Naive B cell (primary cell): ENCODE measurements around the gene NAPSA. TPM values are rescaled to one million over a fixed set of nuclear protein-coding genes. Genes with fewer than 3 reads are reported as not detected.

Experiments
- ATAC-seq, 2 donors: fragments of 150-1000 bp; cut with Tn5 transposase; 2 replicates each; pipeline ENCODE4 v1.10.0; 2021; ENCODE audit warnings: low read depth in 2 of 2, mild to moderate bottlenecking in 2 of 2, moderate library complexity in 2 of 2
- DNase-seq: peaks from one replicate; pipeline ENCODE4 v3.0.0; 2022
- H3K27ac Mint-ChIP-seq, 6 donors: one replicate each; pipeline ENCODE4 v1.8.0; 2020 to 2022; ENCODE audit warnings: mild to moderate bottlenecking in 6 of 6, mixed read lengths in 6 of 6, moderate library complexity in 5 of 6, inconsistent platforms in 2 of 6
- H3K27me3 Mint-ChIP-seq, 3 donors: one replicate each; pipeline ENCODE4 v1.8.0; 2021 to 2022; ENCODE audit warnings: mixed read lengths in 3 of 3, mild to moderate bottlenecking in 1 of 3
- H3K36me3 Mint-ChIP-seq, 2 donors: one replicate each; pipeline ENCODE4 v1.8.0; 2020 to 2022; ENCODE audit warnings: mixed read lengths in 2 of 2, inconsistent platforms in 1 of 2, mild to moderate bottlenecking in 1 of 2
- H3K4me1 Mint-ChIP-seq, 3 donors: one replicate each; pipeline ENCODE4 v1.8.0; 2020 to 2022; ENCODE audit warnings: mixed read lengths in 3 of 3, inconsistent platforms in 1 of 3, mild to moderate bottlenecking in 1 of 3, moderate library complexity in 1 of 3
- H3K4me3 Mint-ChIP-seq, 8 donors: one replicate each; pipeline ENCODE4 v1.8.0; 2020 to 2022; ENCODE audit warnings: mild to moderate bottlenecking in 8 of 8, mixed read lengths in 8 of 8, moderate library complexity in 8 of 8, inconsistent platforms in 2 of 8
- H3K9me3 Mint-ChIP-seq, 7 donors: one replicate each; pipeline ENCODE4 v1.8.0; 2020 to 2022; ENCODE audit warnings: mixed read lengths in 7 of 7, mild to moderate bottlenecking in 5 of 7, inconsistent platforms in 2 of 7, moderate library complexity in 1 of 7
- polyA plus RNA-seq, 6 donors: library from polyadenylated mRNA; unstranded; fragments of 300-500 nt; fragmentation: Illumina TruSeq; gene quantifications; one replicate each; pipeline ENCODE4 v1.2.3, GENCODE V29; 2021; ENCODE audit warnings: low read depth in 6 of 6

The NAPSA gene
- polyA plus RNA-seq, 6 donors from 2014 or later = 0.38 to 1.8 (median 1.1) TPM; not detected in 1

- peak; percentile 95 for DNase-seq
- Mint-ChIP-seq H3K27me3 (peaks cover 5 to 20% (median 13%) of the 10 kb centered on the region in 3 donors), H3K27ac (peak within 1 kb of the TSS; percentile 85 to 98 (median 96)), H3K36me3 (peaks cover 0 to 10% of the 10 kb centered on the region in 2 donors), H3K4me3 (peak within 1 kb of the TSS; percentile 86 to 96 (median 92)), H3K9me3 (peaks cover 0 to 21% (median 7%) of the 10 kb centered on the region in 7 donors), H3K4me1 (peaks cover 71 to 78% (median 77%) of the 10 kb centered on the region in 3 donors)
- peak; percentile 62 to 66 for ATAC-seq
These were observed 36.1 kb downstream of the NAPSA start, which contains the start of gene KCNC3 for GRCh38 chr19:50329146-50329925. Gene KCNC3, minus strand, starts transcription at chr19:50329377. Its CDS starts 295 bp downstream, at chr19:50329082.

DNA sequence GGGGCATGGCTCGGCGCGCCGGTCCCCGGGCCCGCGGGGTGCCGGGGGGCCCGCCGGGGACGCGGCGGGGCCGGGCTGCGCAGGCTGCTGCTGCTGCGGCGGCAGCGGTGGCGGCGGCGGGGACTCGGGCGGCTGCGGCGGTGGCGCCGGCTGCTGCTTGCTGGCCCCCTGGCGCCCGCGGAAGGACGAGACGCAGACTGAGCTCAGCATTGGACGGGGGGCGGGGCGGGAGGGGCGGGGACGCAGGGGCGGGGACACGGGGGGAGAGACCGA, 36.6 kb downstream of the NAPSA start:
- DNase-seq (no peak), ATAC-seq (no peak)
- peaks cover 0 to 12% of the 10 kb centered on the region in 2 donors for H3K36me3 Mint-ChIP-seq
- peaks cover 5 to 20% (median 13%) of the 10 kb centered on the region in 3 donors for H3K27me3 Mint-ChIP-seq
- H3K4me3 Mint-ChIP-seq = peak overlapping the region; percentile 86 to 96 (median 92)
- peak overlapping the region in 3 of 6 donors; percentile 54 to 97 (median 85) for H3K27ac Mint-ChIP-seq
- peaks cover 68 to 73% (median 72%) of the 10 kb centered on the region in 3 donors for H3K4me1 Mint-ChIP-seq
- H3K9me3 Mint-ChIP-seq = peaks cover 0 to 21% (median 7%) of the 10 kb centered on the region in 7 donors

GRCh38 chr19:50328224-50328872, 37.1 kb downstream of the NAPSA start:
- Mint-ChIP-seq H3K36me3 (peaks cover 0 to 16% of the 10 kb centered on the region in 2 donors), H3K27me3 (peaks cover 5 to 20% (median 13%) of the 10 kb centered on the region in 3 donors), H3K4me3 (peak overlapping the region in 5 of 8 donors; percentile 16 to 88 (median 76)), H3K9me3 (peaks cover 0 to 21% (median 7%) of the 10 kb centered on the region in 7 donors), H3K4me1 (peaks cover 67 to 68% (median 67%) of the 10 kb centered on the region in 3 donors), H3K27ac (peak overlapping the region in 1 of 6 donors; percentile 79)
- ATAC-seq = no peak
- DNase-seq = no peak

DNA sequence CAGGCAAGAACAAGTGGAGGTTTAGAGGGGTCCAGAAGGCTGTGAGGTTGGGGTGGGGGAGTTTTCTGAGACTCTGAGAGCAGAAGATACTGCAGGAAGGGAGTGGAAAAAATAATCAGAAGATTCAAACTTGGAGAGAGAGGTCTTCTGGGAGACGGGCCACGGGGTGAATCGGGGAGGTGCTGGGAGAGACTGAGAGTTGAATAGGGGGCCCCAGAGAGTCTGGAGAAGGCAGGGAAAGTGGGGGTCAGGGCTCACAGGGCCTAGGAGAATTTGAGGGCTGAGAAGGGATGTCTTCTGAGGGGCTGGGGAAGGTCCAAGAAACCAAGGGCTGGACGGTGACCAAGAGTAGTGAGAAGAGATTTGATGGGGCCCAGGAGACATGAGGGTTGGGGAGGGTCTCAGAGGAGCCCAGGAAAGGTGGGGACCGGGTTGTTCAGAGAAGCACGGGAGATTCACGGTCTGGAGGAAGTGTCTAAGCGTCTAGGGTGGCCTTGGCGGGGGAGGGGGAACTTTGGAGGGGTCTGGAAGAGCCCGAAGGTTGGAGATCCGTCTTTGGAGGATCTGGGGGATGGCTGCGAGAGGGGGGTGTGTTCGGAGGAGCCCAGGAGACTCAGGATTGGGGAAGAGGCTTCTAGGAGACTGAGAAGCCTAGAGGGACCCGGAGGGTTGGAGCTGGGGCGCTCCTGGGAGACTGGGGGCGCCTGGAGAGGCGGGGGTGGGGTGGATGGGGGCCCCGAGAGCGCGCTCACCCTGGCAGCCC, 37.8 kb downstream of the NAPSA start:
- DNase-seq = no peak
- Mint-ChIP-seq H3K27ac (peak overlapping the region in 4 of 6 donors; percentile 21 to 91 (median 80)), H3K36me3 (peaks cover 0 to 19% of the 10 kb centered on the region in 2 donors), H3K4me3 (peak overlapping the region; percentile 68 to 91 (median 82)), H3K4me1 (peaks cover 61 to 64% (median 63%) of the 10 kb centered on the region in 3 donors), H3K9me3 (peaks cover 0 to 21% (median 7%) of the 10 kb centered on the region in 7 donors), H3K27me3 (peaks cover 5 to 20% (median 13%) of the 10 kb centered on the region in 3 donors)
- no peak for ATAC-seq

- H3K36me3 Mint-ChIP-seq = peaks cover 0 to 25% of the 10 kb centered on the region in 2 donors
- H3K4me3 Mint-ChIP-seq = peak overlapping the region; percentile 35 to 91 (median 82)
- H3K4me1 Mint-ChIP-seq = peaks cover 55 to 63% (median 57%) of the 10 kb centered on the region in 3 donors
- H3K9me3 Mint-ChIP-seq = peaks cover 0 to 21% (median 7%) of the 10 kb centered on the region in 7 donors
- peak overlapping the region in 4 of 6 donors; percentile 18 to 91 (median 78) for H3K27ac Mint-ChIP-seq
- ATAC-seq (no peak), DNase-seq (no peak)
- H3K27me3 Mint-ChIP-seq = peaks cover 5 to 20% (median 13%) of the 10 kb centered on the region in 3 donors
These were observed 38.4 kb downstream of the NAPSA start for GRCh38 chr19:50327013-50327412.

DNA sequence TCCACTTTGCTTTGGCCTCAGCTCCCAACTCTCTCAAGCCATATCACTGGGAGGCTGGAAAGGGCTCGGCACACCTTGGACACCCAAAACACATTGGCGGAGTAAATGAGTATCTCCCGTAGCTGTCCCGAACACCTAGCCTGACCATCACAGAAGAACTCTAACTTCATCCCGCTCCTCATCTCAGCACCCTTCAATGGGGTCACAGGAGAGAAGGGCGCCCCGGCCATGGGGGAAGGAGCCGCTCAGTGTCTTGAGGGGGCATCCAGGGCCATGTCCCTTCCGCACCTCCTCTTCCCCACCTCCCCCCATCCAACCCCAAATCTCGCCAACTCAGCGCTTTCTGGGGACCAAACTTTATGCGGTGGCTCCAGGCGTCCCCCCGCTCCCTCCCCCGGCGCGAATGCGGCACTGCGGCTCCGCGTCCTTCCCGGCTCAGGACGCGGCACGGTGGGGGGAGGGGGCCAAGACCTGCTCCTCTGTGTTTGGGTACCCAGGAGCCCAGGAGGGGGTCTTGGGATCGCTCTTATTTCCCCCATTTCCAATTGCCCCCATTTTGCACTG, 39.3 kb downstream of the NAPSA start:
- no peak for ATAC-seq
- H3K27ac Mint-ChIP-seq = peak overlapping the region in 1 of 6 donors; percentile 85
- DNase-seq = no peak
- H3K4me3 Mint-ChIP-seq = peak overlapping the region in 6 of 8 donors; percentile 15 to 91 (median 80)
- peaks cover 5 to 20% (median 13%) of the 10 kb centered on the region in 3 donors for H3K27me3 Mint-ChIP-seq
- peaks cover 0 to 16% (median 7%) of the 10 kb centered on the region in 7 donors for H3K9me3 Mint-ChIP-seq
- peaks cover 46 to 55% (median 49%) of the 10 kb centered on the region in 3 donors for H3K4me1 Mint-ChIP-seq
- peaks cover 0 to 25% of the 10 kb centered on the region in 2 donors for H3K36me3 Mint-ChIP-seq

GRCh38 chr19:50325310-50326100, 39.9 kb downstream of the NAPSA start:
- H3K27me3 Mint-ChIP-seq = peaks cover 5 to 20% (median 13%) of the 10 kb centered on the region in 3 donors
- peak overlapping the region in 6 of 8 donors; percentile 51 to 85 (median 60) for H3K4me3 Mint-ChIP-seq
- peaks cover 0 to 16% (median 7%) of the 10 kb centered on the region in 7 donors for H3K9me3 Mint-ChIP-seq
- H3K36me3 Mint-ChIP-seq = peaks cover 0 to 25% of the 10 kb centered on the region in 2 donors
- H3K27ac Mint-ChIP-seq = peak overlapping the region in 1 of 6 donors; percentile 23
- DNase-seq = peak; percentile 74
- peak in 1 of 2 donors; percentile 18 for ATAC-seq
- peaks cover 40 to 50% (median 45%) of the 10 kb centered on the region in 3 donors for H3K4me1 Mint-ChIP-seq

DNA sequence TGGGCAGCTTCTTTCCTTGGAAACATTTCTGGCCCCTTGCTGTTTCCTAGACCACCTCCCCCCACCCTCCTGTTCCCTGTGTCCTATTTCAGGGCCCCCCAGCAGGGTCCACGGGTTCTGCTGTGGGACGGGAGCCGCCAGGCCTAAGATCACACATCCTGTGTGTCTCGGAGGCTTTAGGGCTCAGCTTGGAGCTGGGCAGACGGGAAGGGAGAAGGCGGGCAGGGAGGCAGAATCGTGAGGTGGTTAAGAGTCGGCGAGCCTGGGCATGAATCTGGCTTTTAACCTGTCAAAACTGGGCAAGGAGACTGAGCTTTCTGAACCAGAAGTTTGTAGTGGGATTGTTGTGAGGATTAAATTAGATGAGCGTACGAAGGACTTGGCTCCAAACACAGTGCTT, 41.1 kb downstream of the NAPSA start:
- peaks cover 0 to 7% (median 1%) of the 10 kb centered on the region in 7 donors for H3K9me3 Mint-ChIP-seq
- no peak for ATAC-seq
- H3K27me3 Mint-ChIP-seq = peaks cover 5 to 15% (median 13%) of the 10 kb centered on the region in 3 donors
- H3K36me3 Mint-ChIP-seq = peaks cover 0 to 25% of the 10 kb centered on the region in 2 donors
- DNase-seq = no peak
- peaks cover 28 to 39% (median 33%) of the 10 kb centered on the region in 3 donors for H3K4me1 Mint-ChIP-seq
- H3K4me3 Mint-ChIP-seq = peak overlapping the region in 2 of 8 donors; percentile 73 to 82
- peak overlapping the region in 1 of 6 donors; percentile 72 for H3K27ac Mint-ChIP-seq

DNA sequence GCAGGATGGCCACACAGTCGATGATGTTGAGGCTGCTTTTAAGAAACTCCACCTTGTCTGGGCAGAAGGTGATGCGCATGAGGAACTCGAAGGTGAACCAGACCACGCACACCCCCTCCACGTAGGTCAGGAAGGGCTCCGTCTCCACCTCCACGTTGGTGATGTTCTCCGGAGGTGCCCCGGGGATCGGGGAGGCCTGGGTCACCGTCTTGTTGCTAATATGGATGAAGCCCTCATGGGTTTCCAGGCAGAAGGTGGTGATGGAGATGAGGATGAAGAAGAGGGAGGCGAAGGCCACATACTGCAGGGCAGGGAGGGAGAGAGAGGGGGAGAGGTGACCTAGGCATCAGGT, 41.7 kb downstream of the NAPSA start:
- DNase-seq (no peak), ATAC-seq (no peak)
- Mint-ChIP-seq H3K4me3 (peak overlapping the region in 1 of 8 donors; percentile 27), H3K9me3 (peaks cover 0 to 5% (median 0%) of the 10 kb centered on the region in 7 donors), H3K36me3 (peaks cover 0 to 25% of the 10 kb centered on the region in 2 donors), H3K4me1 (peaks cover 25 to 37% (median 29%) of the 10 kb centered on the region in 3 donors), H3K27ac (no peak overlapping the region), H3K27me3 (peaks cover 5 to 14% (median 13%) of the 10 kb centered on the region in 3 donors)

- H3K4me3 Mint-ChIP-seq = peak overlapping the region in 1 of 8 donors; percentile 27
- DNase-seq (no peak), ATAC-seq (no peak)
- H3K36me3 Mint-ChIP-seq = peaks cover 0 to 25% of the 10 kb centered on the region in 2 donors
- peaks cover 5 to 14% (median 13%) of the 10 kb centered on the region in 3 donors for H3K27me3 Mint-ChIP-seq
- H3K4me1 Mint-ChIP-seq = peaks cover 25 to 37% (median 29%) of the 10 kb centered on the region in 3 donors
- H3K9me3 Mint-ChIP-seq = peaks cover 0 to 5% (median 0%) of the 10 kb centered on the region in 7 donors
- peak overlapping the region in 1 of 6 donors; percentile 61 for H3K27ac Mint-ChIP-seq
These were observed 42.3 kb downstream of the NAPSA start for GRCh38 chr19:50322931-50323781.

DNA sequence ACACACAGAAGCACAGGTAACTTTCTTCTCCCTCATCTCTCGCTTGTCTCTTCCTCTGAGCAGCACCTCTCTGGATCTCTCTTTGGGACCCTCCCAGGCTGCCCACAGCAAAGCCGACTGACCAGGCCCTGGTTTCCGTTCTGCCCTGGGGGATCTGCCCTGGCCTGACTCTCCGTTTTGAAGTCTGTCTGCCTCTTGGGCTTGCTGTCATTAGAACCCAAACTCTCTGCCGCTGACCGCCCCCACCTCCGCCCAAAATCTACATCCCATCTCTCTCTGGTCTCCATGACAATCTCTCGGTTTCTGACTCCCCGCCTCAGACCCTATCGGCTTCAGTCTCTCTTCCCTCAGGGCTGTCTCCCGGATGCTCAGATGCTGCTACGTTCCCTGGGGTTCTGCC, 43.2 kb downstream of the NAPSA start:
- Mint-ChIP-seq H3K4me3 (peak overlapping the region in 1 of 8 donors; percentile 35), H3K27me3 (peaks cover 6 to 14% (median 8%) of the 10 kb centered on the region in 3 donors), H3K4me1 (peaks cover 18 to 35% (median 30%) of the 10 kb centered on the region in 3 donors), H3K9me3 (peaks cover 0 to 5% (median 1%) of the 10 kb centered on the region in 7 donors), H3K36me3 (peaks cover 0 to 20% of the 10 kb centered on the region in 2 donors), H3K27ac (no peak overlapping the region)
- ATAC-seq = no peak
- DNase-seq = no peak
